ENCODE results near the gene GMPR.
"Not testable (repeated sequence)": the region's sequence is repeated elsewhere in the genome, so short reads cannot be mapped to it uniquely, and the experiment has no call there.

Gene GMPR

DNA sequence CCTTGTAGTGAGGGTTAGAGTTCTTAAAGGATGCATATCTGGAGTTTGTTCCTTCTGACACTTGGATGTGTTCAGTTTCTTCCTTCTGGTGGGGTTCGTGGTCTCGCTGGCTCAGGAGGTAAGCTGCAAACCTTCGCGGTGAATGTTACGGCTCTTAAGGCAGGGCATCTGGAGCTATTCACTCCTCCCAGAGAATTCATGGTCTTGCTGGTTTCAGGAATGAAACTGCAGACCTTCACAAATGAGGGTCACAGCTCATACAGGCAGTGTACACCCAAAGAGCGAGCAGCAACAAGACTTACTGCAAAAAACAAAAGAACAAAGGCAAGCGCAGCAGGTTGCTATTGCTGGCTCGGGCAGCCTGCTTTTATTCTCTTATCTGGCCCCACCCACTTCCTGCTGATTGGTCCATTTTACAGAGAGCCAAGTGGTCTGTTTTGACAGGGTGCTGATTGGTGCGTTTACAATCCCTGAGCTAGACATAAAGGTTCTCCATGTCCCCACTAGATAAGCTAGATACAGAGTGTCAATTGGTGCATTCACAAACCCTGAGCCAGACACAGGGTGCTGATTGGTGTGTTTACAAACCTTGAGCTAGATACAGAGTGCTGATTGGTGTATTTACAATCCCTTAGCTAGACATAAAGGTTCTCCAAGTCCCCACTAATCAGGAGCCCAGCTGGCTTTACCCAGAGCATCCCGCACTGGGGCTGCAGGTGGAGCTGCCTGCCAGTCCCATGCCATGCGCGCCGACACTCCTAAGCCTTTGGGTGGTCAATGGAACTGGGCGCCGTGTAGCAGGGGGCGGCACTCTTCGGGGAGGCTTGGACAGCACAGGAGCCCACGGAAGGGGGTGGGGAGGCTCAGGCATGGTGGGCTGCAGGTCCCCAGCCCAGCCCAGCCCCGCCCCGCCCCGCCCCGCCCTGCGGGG, 12.0 kb upstream of the GMPR start:
- not testable (repeated sequence) for DNase-seq

GRCh38 chr6:16227048-16227562, 11.3 kb upstream of the GMPR start:
- no peak for DNase-seq

GRCh38 chr6:16227605-16228004, 10.8 kb upstream of the GMPR start:
- no peak for DNase-seq

- DNase-seq = no peak
Observed at GRCh38 chr6:16228043-16228442, 10.3 kb upstream of the GMPR start.

- DNase-seq = no peak
Observed at GRCh38 chr6:16228709-16229665, 9.4 kb upstream of the GMPR start.

DNA sequence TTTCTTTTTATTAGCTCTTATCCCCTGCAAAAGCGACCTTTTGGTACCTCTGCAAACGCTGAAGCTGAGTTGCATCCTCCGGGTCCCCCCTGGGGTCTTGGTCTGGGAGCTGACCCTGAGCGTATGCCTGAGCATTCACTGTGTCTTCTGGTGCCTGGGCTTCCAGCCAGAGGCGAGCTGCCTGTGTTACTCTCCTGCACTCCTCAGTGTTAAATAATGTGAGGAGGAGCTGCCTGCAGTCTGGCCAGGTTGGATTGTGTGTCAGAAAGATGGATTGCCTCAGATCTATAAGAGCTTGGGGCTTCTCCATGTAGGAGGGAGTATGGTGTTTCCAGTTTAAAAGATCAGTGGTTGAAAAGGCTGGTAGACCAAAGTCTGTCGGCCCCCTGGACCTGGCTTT, 8.7 kb upstream of the GMPR start:
- DNase-seq = no peak

DNA sequence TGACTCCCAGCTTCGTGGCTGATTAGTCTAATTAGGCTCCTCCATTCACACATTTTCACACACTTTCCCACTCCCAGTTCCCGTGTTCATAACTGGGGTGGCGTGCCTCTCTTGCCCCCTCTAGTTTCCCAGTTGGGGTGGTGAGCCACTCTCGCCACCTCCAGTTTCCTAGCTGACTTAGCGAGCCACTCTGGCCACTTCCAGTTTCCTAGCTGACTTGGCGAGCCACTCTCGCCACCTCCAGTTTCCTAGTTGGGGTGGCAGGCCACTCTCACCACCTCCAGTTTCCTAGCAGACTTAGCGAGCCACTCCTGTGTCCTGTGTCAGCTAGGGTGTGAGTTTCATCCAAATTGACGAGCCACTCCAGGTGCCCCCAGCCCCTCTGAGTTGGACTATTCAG, 7.4 kb upstream of the GMPR start:
- DNase-seq = no peak

DNA sequence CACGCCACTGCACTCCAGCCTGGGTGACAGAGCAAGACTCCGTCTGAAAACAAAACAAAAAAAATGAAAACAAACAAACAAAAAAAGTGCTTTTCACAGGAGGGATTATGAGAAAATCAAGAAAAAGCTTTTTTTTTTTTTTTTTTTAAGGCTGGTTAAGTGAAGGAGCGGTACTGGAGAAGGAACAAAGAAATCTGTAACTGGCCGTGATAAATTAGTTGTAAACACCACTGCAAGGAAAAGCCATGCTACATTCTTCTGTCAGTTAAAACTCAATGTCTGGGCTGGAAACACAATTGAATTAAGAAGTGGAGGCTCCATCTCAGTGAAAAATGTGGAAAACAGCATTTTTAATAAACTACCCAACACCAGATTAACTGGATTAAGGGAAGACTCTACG, 6.3 kb upstream of the GMPR start:
- DNase-seq = no peak

GRCh38 chr6:16236009-16236501, 2.3 kb upstream of the GMPR start:
- DNase-seq = no peak

GRCh38 chr6:16236631-16237199, 1.7 kb upstream of the GMPR start:
- no peak for DNase-seq

GRCh38 chr6:16237242-16237641, 1.1 kb upstream of the GMPR start:
- DNase-seq = no peak

DNA sequence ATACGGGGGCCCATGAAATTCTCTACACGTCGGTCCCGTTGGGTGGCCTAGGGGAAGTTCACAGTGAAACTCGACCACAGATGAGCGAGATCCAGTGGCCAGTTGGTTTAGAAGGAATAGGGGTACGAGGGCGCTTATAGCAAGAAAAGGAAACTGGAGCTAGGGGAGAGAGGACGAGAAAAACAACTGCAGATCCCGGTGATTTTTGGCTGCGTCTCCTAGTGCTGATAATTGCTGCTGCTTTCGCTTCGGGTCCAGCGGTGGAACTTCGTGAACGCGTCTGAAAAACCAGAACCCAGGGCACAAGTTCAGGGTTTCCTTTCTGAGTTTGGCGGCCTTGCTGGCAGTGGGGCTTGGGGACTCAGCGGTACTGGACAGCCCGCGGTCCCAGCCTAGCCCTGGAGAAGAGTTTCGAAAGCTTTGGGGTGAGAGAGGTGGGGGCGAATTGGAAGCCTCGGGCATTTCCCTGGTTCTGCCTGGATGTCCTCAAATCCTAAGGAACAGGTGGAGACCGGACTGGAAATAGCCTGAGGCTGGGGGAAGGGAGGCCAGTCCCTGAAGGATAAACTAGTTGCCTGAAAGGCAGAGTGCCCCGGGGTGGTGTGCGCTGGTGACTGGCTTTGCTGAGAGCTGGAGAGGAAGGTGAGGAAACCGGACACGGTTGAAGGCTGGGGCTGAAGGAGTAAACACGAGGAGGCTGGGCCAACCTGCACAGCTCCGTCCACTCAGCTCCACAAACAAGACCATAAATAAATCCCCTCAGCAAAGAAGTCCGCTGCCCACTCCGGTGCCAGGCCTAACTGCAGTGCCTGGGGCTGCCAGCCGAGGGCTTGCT, 793 bp downstream of the GMPR start:
- peak in 1 of 2 experiments; percentile 68 for DNase-seq

GRCh38 chr6:16239798-16240123, 1.4 kb downstream of the GMPR start:
- DNase-seq = peak in 1 of 2 experiments; percentile 52

DNA sequence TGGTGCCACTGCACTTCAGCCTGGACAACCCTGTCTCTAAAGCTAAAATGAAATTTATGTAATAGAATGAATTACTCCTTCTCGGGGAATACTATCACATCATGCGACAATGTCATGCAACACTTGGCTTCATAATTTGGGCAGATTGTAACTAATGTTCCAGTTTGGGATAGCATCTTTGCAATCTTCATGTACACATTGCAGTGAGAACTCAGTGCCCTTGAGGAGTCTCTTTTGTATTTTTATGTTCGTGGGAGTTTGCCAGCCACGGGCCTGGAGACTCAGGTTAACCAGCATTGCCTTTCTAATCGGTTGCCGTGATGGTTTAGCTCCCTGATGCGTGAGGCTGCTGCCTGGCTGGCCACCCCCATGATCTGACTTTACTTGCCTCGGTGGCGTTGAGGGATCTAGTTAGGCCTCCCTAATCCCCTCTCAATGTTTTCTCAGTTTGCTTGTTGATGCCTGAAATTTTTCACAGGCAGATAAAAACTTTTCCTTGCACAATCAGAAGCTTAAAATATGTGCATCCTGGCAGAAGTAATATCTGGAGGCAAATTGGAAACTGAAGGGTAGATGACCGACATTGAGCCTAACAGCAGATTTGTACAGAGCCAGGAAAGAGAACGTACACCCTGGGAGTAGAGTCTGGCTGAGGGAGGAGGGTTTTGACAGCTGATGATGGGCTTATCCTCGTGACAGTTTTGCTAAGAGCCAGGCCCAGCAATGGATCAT, 2.4 kb downstream of the GMPR start:
- DNase-seq = no peak

- DNase-seq = no peak
Observed at GRCh38 chr6:16241321-16241689, 2.9 kb downstream of the GMPR start.

DNA sequence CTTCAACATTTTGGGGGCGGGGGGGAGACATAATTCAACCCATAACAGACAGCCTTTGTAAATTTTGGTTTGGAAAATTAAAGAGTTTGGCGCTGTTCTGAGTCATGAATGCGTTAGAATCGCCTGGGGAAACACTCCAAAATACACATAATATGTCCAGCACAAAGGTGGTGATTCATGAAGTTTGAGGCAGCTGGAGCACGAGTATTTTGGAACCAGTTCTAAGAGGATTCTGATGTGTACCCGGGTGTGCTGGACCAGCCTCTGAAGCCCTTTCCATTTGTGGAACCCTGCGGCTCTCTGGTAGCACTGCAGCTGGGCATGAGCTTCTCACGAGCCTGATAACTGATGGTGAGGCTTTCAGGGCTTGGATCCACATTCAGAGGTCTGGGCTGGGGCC, 4.7 kb downstream of the GMPR start:
- peak; percentile 9 to 49 for DNase-seq

GRCh38 chr6:16243664-16244063, 5.3 kb downstream of the GMPR start:
- DNase-seq = no peak

GRCh38 chr6:16244446-16244845, 6.1 kb downstream of the GMPR start:
- no peak for DNase-seq

DNA sequence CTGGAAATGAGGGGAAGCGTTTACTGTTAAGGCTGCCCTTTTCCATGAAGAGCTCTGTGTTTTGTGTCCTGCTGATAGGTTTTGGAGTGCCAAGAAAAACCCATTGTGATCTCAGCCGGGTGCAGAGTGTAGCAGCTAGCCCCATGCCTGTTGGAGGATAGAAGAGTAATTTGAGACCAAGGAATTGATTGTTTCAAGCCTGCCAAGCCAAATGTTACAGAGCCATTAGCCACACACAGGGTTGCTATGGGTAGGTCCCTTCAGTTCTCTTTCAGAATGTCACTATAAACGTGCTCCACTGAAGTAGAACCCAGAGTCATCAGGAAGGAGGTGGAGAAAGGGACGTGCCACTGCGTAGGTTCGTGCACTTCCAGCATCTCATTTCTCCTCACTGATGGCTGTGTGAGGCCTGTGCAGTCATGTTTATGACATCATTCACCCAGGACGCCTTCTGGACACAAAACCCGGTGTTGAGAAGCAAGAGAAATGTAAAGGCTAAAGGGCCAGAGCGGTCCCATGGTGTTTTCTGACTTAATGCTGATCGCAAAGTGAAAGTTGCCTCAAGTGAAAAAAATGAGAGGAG, 6.6 kb downstream of the GMPR start:
- DNase-seq = peak; percentile 45 to 71

DNA sequence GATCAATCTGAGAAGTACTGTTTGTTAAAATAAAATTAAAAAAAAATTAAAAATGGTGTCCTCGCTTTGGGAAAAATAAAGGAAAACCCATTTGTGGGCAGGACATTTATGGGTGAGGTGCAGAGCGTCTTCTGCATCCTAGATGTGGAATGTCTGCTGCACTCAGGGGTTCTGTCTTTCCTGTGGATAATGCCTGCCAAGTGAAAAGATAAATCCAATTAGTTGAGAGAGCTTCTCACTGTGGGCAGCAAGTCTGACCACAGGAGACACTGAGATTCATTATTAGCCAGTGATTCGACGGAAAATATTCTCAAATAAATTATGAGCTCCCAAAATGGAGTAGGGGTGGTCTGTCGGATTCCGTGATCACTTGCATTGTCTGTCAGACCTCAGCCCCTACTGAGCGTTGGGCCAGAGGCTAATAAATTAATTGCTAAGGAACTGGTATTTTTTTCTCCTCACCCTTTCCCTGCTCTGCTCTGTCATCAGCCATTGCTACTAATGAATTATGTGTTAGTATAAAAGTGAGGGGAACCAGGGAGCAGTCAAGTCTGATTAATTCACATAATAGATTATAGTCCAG, 10.0 kb downstream of the GMPR start:
- DNase-seq = no peak

GRCh38 chr6:16249971-16250370, 11.6 kb downstream of the GMPR start:
- no peak for DNase-seq

All from NCI-H446 (cell line).